Activated CD4-positive, CD25-positive, alpha-beta regulatory T cell (primary cell): ENCODE measurements around the gene VWF.
"Not testable (repeated sequence)": the region's sequence is repeated elsewhere in the genome, so short reads cannot be mapped to it uniquely, and the experiment has no call there.

Experiments used
- DNase-seq, 4 experiments: peaks; one replicate each; lab custom pipeline; 2025; lab: John Stamatoyannopoulos, UW

The VWF gene

GRCh38 chr12:6145564-6145963 is 21.1 kb upstream of the VWF start:
- no peak for DNase-seq

DNA sequence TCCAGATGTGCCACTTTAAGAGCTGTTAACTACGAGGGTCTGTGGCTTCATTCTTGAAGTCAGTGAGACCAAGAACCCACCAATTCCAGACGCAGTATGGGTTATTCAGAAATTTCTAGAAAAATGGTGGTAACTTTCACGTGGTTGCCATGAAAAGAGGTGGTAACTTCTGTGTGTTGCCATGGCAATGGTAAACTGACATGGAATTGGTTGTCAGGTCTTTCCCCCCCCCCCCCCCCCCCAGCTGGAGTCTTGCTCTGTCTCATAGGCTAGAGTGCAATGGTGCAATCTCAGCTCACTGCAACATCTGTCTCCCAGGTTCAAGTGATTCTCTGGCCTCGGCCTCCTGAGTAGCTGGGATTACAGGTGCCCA is 18.8 kb upstream of the VWF start:
- DNase-seq = no peak

- DNase-seq = not testable (repeated sequence)
Measured at GRCh38 chr12:6142368-6143302, 18.2 kb upstream of the VWF start.

- not testable (repeated sequence) for DNase-seq
Measured at GRCh38 chr12:6141731-6142367, 17.4 kb upstream of the VWF start.

GRCh38 chr12:6140651-6141447 is 16.4 kb upstream of the VWF start:
- DNase-seq = peak in 1 of 4 experiments; percentile 22

GRCh38 chr12:6135071-6135470 is 10.6 kb upstream of the VWF start:
- DNase-seq = no peak

GRCh38 chr12:6133642-6134041 is 9.2 kb upstream of the VWF start:
- DNase-seq = no peak

DNA sequence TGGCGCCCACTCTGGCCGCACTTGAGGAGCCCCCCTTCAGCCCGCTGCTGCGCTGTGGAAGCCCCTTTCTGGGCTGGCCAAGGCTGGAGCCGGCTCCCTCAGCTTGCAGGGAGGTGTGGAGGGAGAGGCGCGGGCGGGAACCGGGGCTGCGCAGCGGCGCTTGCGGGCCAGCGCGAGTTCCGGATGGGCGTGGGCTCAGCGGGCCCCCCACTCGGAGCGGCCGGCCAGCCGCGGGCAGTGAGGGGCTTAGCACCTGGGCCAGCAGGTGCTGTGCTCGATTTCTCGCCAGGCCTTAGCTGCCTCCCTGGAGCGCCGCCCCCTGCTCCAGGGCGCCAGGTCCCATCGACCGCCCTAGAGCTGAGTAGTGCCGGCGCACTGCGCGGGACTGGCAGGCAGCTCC is 8.0 kb upstream of the VWF start:
- DNase-seq = no peak

DNA sequence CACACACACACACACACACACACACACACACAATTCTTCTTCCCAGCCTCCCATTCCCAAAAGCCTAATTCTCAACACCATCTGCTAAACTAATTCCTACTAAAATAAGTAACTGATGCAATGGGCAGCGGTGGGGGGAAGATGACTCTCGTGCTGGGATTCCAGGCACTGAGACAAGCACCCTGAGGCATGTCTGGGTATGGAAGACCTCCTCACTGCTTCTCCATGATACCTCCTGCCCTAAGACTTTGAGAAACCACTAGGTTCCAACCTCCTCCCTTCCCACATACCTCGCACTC is 789 bp upstream of the VWF start:
- no peak for DNase-seq

DNA sequence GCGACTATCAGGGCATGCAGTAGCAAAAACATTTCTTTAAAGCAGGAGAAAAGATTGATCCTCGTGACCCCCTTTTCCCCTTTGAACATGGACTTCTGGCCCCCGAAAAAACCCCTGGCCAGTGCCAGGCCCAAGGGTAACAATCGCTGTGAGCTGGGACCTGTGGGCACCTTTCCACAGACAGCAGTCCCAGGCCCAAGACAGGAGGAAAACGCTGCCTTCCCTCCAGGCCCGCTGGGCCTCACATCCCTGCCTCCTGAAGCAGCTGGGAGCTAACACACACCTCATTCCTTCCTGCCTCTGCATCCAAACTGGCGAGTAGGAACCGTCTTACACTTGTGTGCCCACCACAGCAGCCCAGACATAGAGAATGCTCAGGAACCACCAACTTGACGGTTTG is 1.2 kb downstream of the VWF start:
- no peak for DNase-seq

DNA sequence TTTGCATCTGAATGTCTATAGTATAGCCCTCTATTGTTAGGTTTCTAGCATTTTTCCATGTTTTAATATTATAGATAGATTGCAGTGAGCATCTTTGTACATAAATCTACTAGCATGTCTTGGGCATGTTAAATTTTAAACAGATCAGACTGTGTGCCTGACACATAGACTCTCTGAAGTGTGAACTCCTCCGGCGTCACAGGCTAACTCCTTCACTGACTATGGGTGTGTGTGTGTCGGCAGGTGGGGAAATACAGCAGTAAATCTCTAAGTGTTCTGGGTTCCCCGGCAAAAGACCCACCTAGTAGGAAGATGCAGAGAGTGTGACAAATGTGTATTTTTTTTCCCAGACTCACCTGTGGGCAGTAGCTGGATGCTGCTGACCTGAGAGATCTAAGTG is 2.3 kb downstream of the VWF start:
- DNase-seq = no peak

DNA sequence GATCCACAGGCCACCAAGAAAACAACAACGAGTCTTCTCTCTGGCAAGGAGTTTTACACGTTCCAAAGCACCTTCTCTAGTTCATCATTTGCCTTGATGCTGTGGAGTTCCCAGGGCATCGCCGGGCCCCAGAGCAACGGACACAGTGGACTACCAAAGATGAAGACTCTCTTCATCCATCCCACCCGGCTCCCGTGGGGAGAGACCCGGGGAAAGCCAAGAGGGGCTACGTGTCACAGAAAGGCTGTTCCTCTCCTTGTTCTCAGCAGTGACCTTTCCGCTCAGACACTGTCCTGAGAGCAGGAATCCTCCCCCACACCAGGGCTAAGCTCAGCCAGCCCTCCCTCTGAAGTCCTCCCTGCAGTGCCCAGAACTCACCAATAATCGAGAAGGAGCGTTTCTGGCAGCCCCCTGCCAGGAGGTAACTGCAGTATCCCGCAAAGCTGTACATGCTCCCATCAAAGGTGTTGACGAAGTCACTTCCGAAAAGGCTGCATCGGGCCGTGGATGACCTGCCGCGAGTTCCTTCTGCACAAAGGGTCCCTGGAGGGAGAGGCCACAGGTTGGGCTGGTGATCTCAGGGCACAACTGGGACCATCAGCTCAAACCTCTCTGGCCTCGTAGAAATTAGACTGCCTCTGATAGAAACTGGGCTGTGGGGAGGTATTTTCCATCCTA is 3.5 kb downstream of the VWF start:
- no peak for DNase-seq

- no peak for DNase-seq
Measured at GRCh38 chr12:6118891-6119568, 5.4 kb downstream of the VWF start.

DNA sequence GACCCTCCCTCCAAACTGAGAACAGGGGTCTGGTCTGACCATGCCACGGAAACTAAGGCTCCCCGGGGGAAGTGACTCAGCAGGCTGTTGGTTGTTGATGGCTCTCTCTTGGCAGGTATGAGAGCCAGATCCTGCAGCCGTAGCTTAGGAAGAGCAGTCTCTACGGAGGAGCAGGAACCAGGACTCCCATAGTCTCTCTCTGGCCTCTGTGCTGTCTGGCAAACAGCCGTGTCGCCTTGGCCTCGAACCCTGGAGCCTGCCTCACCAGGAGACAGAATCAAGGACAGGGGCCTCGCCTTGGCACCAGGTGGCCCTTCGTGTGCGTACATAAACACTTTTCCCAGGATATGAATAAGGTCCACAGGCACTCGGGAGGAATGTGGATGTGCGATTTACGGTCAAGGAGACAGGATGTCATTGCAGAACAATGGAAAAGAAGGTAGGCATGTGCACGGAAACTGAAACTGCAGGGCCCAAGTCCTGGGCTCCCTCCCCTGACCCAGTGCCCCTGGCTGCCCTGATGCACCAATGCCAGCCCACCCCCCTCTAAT is 7.9 kb downstream of the VWF start:
- DNase-seq = no peak

DNA sequence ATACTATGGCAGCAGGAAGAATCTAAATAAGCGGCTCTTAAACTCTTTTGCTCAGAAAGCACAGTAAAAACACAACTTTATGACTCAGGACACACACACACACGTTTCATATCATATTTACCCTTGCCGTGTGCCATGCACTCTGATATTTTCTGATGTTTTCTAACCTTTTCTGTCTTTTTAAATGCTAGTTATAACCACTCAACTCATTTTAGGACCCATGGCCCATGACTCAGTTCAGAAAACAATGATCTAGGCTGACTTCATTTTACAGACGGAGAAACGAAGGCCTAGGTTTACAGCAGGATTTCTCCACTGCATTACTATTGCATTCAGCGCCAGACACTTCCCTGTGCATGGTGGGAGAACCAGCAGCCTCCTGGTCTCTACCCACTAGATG is 9.1 kb downstream of the VWF start:
- DNase-seq = no peak

GRCh38 chr12:6114476-6114870 is 10.0 kb downstream of the VWF start:
- no peak for DNase-seq

DNA sequence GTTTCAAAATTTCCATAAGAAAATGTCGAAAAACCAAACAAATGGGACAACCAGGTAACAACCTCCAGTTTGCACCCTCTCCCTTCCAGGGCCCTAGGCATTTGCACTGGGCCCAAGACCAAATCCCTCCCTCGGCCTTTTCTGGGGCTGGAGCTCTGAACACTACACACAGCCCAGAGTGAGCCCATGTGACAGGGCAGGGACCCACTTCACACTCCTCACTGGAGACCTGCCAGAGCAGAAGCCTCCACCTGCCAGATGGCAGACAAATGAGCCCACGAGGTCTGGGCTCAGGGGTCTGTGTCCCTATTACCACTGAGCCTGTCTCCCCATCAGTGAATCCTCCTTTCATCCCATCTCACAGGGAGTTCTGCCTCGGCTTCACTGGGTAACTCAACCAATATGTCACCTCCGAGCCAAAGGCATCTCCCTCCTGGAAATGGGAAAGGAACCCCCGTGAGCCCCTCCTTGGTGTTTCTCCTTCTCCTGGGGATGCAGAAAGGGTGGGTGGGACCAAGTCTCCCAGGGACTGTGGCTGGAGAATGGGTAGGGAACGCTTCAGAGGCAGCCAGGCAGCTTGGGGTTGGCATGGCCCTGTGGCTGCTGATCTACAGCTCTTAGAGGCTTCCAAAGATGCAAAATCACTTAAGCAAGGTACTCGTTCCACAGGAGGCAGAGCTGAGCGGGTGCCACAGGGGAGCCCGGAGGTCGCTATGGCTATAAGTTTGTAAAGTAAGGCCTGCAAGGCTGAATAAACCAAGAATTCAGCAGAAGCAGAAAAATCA is 10.6 kb downstream of the VWF start:
- DNase-seq = no peak

- no peak for DNase-seq
Measured at GRCh38 chr12:6112004-6112403, 12.5 kb downstream of the VWF start.

GRCh38 chr12:6110006-6110405 is 14.5 kb downstream of the VWF start:
- no peak for DNase-seq

GRCh38 chr12:6106218-6106617 is 18.3 kb downstream of the VWF start:
- DNase-seq = no peak

GRCh38 chr12:6104842-6105241 is 19.6 kb downstream of the VWF start:
- no peak for DNase-seq
